SKM-1 (cell line): Measurements from ENCODE around the gene SEC14L1.

Experiments used
- DNase-seq: peaks from one replicate; lab custom pipeline; 2025; ENCODE audit not compliant: unreplicated experiment; lab: John Stamatoyannopoulos, UW

Gene SEC14L1

GRCh38 chr17:77211681-77212080 is 70.9 kb downstream of the SEC14L1 start:
- DNase-seq = no peak

- DNase-seq = no peak
These were observed 71.5 kb downstream of the SEC14L1 start for GRCh38 chr17:77212081-77212832.

- no peak for DNase-seq
These were observed 72.3 kb downstream of the SEC14L1 start for GRCh38 chr17:77212833-77213777.

- no peak for DNase-seq
These were observed 73.0 kb downstream of the SEC14L1 start for GRCh38 chr17:77213778-77214132.

GRCh38 chr17:77214328-77214727 is 73.6 kb downstream of the SEC14L1 start:
- no peak for DNase-seq

GRCh38 chr17:77214743-77215142 is 74.0 kb downstream of the SEC14L1 start:
- no peak for DNase-seq

- DNase-seq = no peak
These were observed 74.5 kb downstream of the SEC14L1 start for GRCh38 chr17:77215281-77215680.

GRCh38 chr17:77216486-77216885 is 75.7 kb downstream of the SEC14L1 start:
- DNase-seq = no peak

- no peak for DNase-seq
These were observed 76.4 kb downstream of the SEC14L1 start for GRCh38 chr17:77217123-77217522.

- no peak for DNase-seq
These were observed 76.8 kb downstream of the SEC14L1 start for GRCh38 chr17:77217566-77217965.

GRCh38 chr17:77218902-77219301 is 78.1 kb downstream of the SEC14L1 start:
- no peak for DNase-seq

- DNase-seq = no peak
These were observed 81.6 kb downstream of the SEC14L1 start for GRCh38 chr17:77222356-77222755.

GRCh38 chr17:77223642-77224420 is 83.1 kb downstream of the SEC14L1 start:
- no peak for DNase-seq

- no peak for DNase-seq
These were observed 84.5 kb downstream of the SEC14L1 start for GRCh38 chr17:77225265-77225664.

GRCh38 chr17:77227461-77228240 is 86.9 kb downstream of the SEC14L1 start:
- no peak for DNase-seq

- no peak for DNase-seq
These were observed 87.5 kb downstream of the SEC14L1 start for GRCh38 chr17:77228241-77228752.

GRCh38 chr17:77228816-77229215 is 88.0 kb downstream of the SEC14L1 start:
- no peak for DNase-seq

- DNase-seq = no peak
These were observed 89.1 kb downstream of the SEC14L1 start for GRCh38 chr17:77229786-77230435.

- DNase-seq = no peak
These were observed 89.7 kb downstream of the SEC14L1 start for GRCh38 chr17:77230436-77230830.
